ENCODE results near the gene TFEC. TPM values are rescaled to one million over a fixed set of nuclear protein-coding genes. Genes with fewer than 3 reads are reported as not detected.

TFEC gene
- total RNA-seq, 1 experiment from 2014 or later, result 0.12 TPM

GRCh38 chr7:116037401-116037800, 6.8 kb upstream of the TFEC start:
- Histone ChIP-seq H3K9me3 (ENCODE audit: control insufficient read depth in 1 of 2, insufficient read depth in 1 of 2, low read depth in 1 of 2, low read length in 2 of 2) (no peaks in the 10 kb centered on the region), H3K9me2 (ENCODE audit: insufficient read depth) (no peaks in the 10 kb centered on the region), H3K4me3 (replicated peaks in 1 of 2; ENCODE audit: low read depth in 1 of 2, low read length in 2 of 2) (no peak overlapping the region), H3K4me1 (ENCODE audit: control insufficient read depth in 1 of 2, insufficient read depth in 2 of 2, low read length in 2 of 2) (no peaks in the 10 kb centered on the region), H3K9ac (ENCODE audit: low read length) (no peak overlapping the region), H4K20me1 (ENCODE audit: insufficient read depth) (no peaks in the 10 kb centered on the region), H3K79me2 (ENCODE audit: insufficient read depth, low read length) (no peaks in the 10 kb centered on the region), H3K27me3 (ENCODE audit: insufficient read depth, low read length) (no peaks in the 10 kb centered on the region), H3K27ac (ENCODE audit: low read depth, low read length) (no peak overlapping the region), H3K4me2 (ENCODE audit: low read length) (no peak overlapping the region), H3K36me3 (ENCODE audit: control insufficient read depth in 1 of 2, insufficient read depth in 2 of 2, low read length in 2 of 2) (no peaks in the 10 kb centered on the region), H2AFZ (ENCODE audit: low read depth, low read length, poor library complexity, severe bottlenecking) (no peak overlapping the region)
- TF ChIP-seq CBX3 (IDR thresholded peaks at IDR 0.05; ENCODE audit: low read depth) (no peak), EGR1 (IDR thresholded peaks at IDR 0.05; ENCODE audit: low read depth) (no peak), SIN3A (IDR thresholded peaks at IDR 0.05; ENCODE audit: low read depth) (no peak), POLR2A (IDR thresholded peaks at IDR 0.05; ENCODE audit: borderline replicate concordance, extremely low read depth, insufficient read depth, insufficient read length) (no peak), TCF7L2 (IDR thresholded peaks at IDR 0.05; ENCODE audit: borderline replicate concordance, extremely low read depth, insufficient read depth, insufficient read length) (no peak), SP1 (IDR thresholded peaks at IDR 0.05; ENCODE audit: low read depth) (no peak), CEBPB (IDR thresholded peaks at IDR 0.05; ENCODE audit: low read depth) (no peak), ELF1 (IDR thresholded peaks at IDR 0.05; ENCODE audit: borderline replicate concordance, low read depth) (no peak), YY1 (IDR thresholded peaks at IDR 0.05; ENCODE audit: extremely low read depth, insufficient replicate concordance, low read depth, low read length) (no peak), JUND (IDR thresholded peaks at IDR 0.05) (no peak), SRF (IDR thresholded peaks at IDR 0.05; ENCODE audit: low read depth) (no peak), RAD21 (IDR thresholded peaks at IDR 0.05; ENCODE audit: low read depth) (no peak), POLR2AphosphoS5 (IDR thresholded peaks at IDR 0.05; ENCODE audit: low read depth, low read length) (no peak), ZNF274 (IDR thresholded peaks at IDR 0.05; ENCODE audit: low read depth, low read length) (no peak), ZFX (IDR thresholded peaks at IDR 0.05) (no peak), MAX (IDR thresholded peaks at IDR 0.05) (no peak), ATF3 (IDR thresholded peaks at IDR 0.05) (no peak), CTCF (IDR thresholded peaks at IDR 0.05 in 2 of 3, conservative IDR thresholded peaks at IDR 0.05 in 1 of 3; ENCODE audit: borderline replicate concordance in 1 of 3, insufficient read depth in 1 of 3, low read depth in 2 of 3, low read length in 2 of 3) (no peak), EZH2phosphoT487 (IDR thresholded peaks at IDR 0.05; ENCODE audit: borderline replicate concordance) (no peak), FOSL1 (IDR thresholded peaks at IDR 0.05; ENCODE audit: low read depth) (no peak)
- ChIA-PET POLR2A (no interaction called here), RAD21 (ENCODE audit: low non-redundant PET in 1 of 2, low total read pairs in 2 of 2, uncharacterized antibody in 2 of 2, unreplicated experiment in 2 of 2) (no interaction called here), CTCF (no interaction called here)
- ATAC-seq (no peak), DNase-seq (ENCODE audit: low read depth, low spot score) (no peak)
- intact Hi-C loops (cut with micrococcal nuclease), result no loop called here
- BruUV-seq (replicated peaks), result no TSS peak

All from HCT116 (cell line).